Thoracic aorta (tissue), 2 donors: ENCODE results near the gene MID1. TPM values are rescaled to one million over a fixed set of nuclear protein-coding genes. Genes with fewer than 3 reads are reported as not detected.
A peak's percentile ranks its signal among the peaks of the same experiment; 100 is the strongest.

Experiments
- ATAC-seq: fragments of 150-250 bp; one replicate; pipeline ENCODE4 v1.8.0; 2017; ENCODE audit warnings: low read depth; ENCODE audit not compliant: insufficient number of reproducible peaks, low FRiP score
- DNase-seq: peaks from one replicate; pipeline ENCODE4 v3.0.0-alpha.2; 2020; ENCODE audit warnings: low spot score
- H3K27ac ChIP-seq, 2 donors: fragments of 200-600 bp; sonication (generic); 1 replicate in 1 of 2; 2 replicates in 1 of 2; pipeline ENCODE4 v1.5.1; 2016; ENCODE audit warnings: mild to moderate bottlenecking in 2 of 2, moderate library complexity in 2 of 2
- H3K27me3 ChIP-seq: fragments of 200-600 bp; sonication (generic); replicated peaks from 2 replicates; pipeline ENCODE4 v1.6.0; 2016; ENCODE audit warnings: mild to moderate bottlenecking; ENCODE audit not compliant: insufficient read depth
- H3K36me3 ChIP-seq: fragments of 200-600 bp; sonication (generic); one replicate; pipeline ENCODE4 v1.5.1; 2016
- H3K4me1 ChIP-seq, 2 donors: fragments of 200-600 bp; sonication (generic); 1 replicate in 1 of 2; 2 replicates in 1 of 2; pipeline versions ENCODE4 v1.5.1 to v1.6.0; 2016; ENCODE audit warnings: low read depth in 2 of 2, mild to moderate bottlenecking in 1 of 2; ENCODE audit not compliant: control insufficient read depth in 1 of 2
- H3K4me3 ChIP-seq: fragments of 200-600 bp; sonication (generic); 2 replicates; pipeline ENCODE4 v1.5.1; 2016; ENCODE audit warnings: mild to moderate bottlenecking
- H3K9me3 ChIP-seq: fragments of 200-600 bp; sonication (generic); 2 replicates; pipeline ENCODE4 v1.5.1; 2016
- total RNA-seq, 2 donors: library from RNA; depleted of rRNA; stranded (reverse); fragments of >200 nt; gene quantifications; one replicate each; pipeline versions ENCODE4 v1.1.0 to v1.2.3, GENCODE V29; 2016
- TF ChIP-seq, protein P1 (sequence below): fragments of 200-600 bp; sonication (generic); IDR thresholded peaks from one replicate; pipeline ENCODE4 v1.5.1; 2019; ENCODE audit warnings: antibody characterized with exemption

Gene MID1
- total RNA-seq, 2 donors from 2014 or later, result 37.0 to 37.7 TPM

GRCh38 chrX:10636851-10637250 is 16.5 kb upstream of the MID1 start:
- no peaks in the 10 kb centered on the region for H3K9me3 ChIP-seq
- peaks cover 0 to 24% of the 10 kb centered on the region in 2 donors for H3K4me1 ChIP-seq
- no peak overlapping the region for H3K4me3 ChIP-seq
- TF ChIP-seq, protein P1, sequence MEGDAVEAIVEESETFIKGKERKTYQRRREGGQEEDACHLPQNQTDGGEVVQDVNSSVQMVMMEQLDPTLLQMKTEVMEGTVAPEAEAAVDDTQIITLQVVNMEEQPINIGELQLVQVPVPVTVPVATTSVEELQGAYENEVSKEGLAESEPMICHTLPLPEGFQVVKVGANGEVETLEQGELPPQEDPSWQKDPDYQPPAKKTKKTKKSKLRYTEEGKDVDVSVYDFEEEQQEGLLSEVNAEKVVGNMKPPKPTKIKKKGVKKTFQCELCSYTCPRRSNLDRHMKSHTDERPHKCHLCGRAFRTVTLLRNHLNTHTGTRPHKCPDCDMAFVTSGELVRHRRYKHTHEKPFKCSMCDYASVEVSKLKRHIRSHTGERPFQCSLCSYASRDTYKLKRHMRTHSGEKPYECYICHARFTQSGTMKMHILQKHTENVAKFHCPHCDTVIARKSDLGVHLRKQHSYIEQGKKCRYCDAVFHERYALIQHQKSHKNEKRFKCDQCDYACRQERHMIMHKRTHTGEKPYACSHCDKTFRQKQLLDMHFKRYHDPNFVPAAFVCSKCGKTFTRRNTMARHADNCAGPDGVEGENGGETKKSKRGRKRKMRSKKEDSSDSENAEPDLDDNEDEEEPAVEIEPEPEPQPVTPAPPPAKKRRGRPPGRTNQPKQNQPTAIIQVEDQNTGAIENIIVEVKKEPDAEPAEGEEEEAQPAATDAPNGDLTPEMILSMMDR, result no peak
- H3K27ac ChIP-seq, result no peak overlapping the region
- ATAC-seq (no peak), DNase-seq (no peak)
- H3K36me3 ChIP-seq, result no peaks in the 10 kb centered on the region
- H3K27me3 ChIP-seq, result no peaks in the 10 kb centered on the region

DNA sequence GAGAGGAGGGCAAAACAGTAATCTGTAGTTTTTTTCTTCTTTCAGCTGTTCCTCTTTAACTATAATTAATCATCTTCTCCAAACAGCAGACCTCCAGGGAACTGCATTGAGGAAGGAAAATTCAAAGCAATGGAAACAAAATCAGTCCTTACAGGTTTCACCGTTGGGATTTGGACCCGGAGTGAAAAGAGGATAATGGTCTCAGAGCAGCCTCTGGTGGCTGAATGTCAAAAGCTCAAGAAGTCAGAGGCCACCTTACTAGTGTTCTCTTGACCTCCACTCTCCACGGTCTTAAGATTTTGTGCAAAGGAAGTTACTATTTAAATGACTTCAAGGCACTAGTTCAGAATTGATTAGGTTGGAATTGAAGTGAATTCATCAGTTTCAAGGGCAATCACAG is 16.0 kb upstream of the MID1 start:
- Histone ChIP-seq H3K27me3 (no peaks in the 10 kb centered on the region), H3K9me3 (no peaks in the 10 kb centered on the region), H3K27ac (peak overlapping the region in 1 of 2 donors; percentile 49), H3K4me1 (peaks cover 0 to 24% of the 10 kb centered on the region in 2 donors), H3K4me3 (peak overlapping the region; percentile 29), H3K36me3 (no peaks in the 10 kb centered on the region)
- ATAC-seq (no peak), DNase-seq (no peak)
- TF ChIP-seq, protein P1, result peak; percentile 43

DNA sequence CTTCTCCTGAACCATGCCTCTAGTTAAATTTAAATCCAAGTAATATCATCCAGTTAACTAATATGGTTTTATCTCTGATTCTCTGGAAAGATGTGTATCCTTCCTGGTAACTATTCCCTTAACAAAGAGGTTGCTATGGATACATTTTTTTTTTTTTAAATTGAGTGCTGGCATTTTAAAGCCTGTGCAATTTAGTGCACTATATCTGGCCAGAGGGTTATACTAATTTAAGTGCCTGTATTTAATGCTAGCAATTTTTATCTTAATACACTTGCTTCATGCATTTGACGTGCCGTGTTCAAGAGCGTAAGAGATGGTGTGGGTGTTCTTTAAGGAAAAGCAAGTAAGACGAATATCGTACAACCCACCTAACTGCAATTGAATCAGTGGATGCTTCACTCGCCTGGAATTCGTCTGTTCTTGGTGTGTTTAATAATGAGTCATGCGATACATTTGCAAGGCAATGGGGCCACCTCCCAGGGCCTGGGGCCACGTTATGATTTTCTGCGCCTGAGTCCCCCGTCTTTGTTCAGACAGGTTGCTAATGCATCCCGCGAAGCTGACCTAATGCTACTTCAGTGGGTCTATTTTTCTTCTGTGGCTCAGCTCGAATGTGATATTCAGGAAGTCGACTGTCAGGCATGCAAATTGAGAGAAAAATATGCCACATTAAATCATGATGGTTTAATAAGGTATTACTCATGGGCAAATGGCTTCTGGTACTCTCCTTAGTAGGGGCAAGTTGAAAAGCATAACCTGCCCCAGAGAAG is 14.2 kb upstream of the MID1 start:
- TF ChIP-seq, protein P1, result no peak
- no peak for ATAC-seq

GRCh38 chrX:10633722-10634121 is 13.3 kb upstream of the MID1 start:
- no peak overlapping the region for H3K4me3 ChIP-seq
- no peaks in the 10 kb centered on the region for H3K36me3 ChIP-seq
- no peaks in the 10 kb centered on the region for H3K9me3 ChIP-seq
- DNase-seq, result peak; percentile 21
- H3K27me3 ChIP-seq, result no peaks in the 10 kb centered on the region
- H3K4me1 ChIP-seq, result peaks cover 0 to 24% of the 10 kb centered on the region in 2 donors
- H3K27ac ChIP-seq, result peak overlapping the region; percentile 34 to 50
- ATAC-seq, result no peak
- TF ChIP-seq, protein P1, result no peak

More for the DNA sequence above, 14.2 kb upstream of the MID1 start:
- H3K27ac ChIP-seq, result peak overlapping the region; percentile 17 to 34
- DNase-seq, result no peak
- no peaks in the 10 kb centered on the region for H3K9me3 ChIP-seq
- peaks cover 0 to 24% of the 10 kb centered on the region in 2 donors for H3K4me1 ChIP-seq
- no peaks in the 10 kb centered on the region for H3K36me3 ChIP-seq
- H3K27me3 ChIP-seq, result no peaks in the 10 kb centered on the region
- no peak overlapping the region for H3K4me3 ChIP-seq

DNA sequence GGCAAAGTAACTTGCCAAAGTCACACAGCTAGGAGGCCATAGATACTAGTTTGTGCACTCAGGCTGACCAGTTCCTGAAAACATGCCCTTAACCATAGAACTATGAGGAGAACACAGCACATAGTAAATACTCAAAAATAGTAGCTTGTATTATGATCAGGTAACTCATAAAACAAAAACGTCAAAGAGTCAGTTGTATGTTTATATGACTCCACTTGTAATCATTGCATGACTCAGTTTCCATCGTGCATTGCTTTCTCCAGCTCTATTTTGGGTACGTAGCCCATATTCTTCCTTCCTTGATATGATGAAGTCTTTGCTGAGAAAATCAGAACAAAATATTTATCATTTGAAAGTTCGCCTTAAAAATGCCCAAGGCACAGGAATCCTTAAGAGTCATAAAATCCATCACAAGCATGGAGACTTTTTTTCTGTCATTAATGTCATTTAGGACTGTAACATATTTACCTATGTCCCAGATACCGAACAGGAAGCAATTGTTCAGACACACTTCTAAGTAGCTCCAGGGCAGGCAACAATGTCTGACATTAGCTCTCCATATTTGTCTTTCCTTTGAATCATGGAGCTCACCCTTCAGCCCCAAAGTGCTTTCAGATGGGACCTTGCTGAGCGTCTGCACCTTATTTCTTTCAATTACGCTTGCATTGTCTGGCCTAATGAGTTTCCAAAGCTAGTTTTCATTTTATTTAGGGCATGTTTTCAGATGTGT is 11.2 kb upstream of the MID1 start:
- ATAC-seq (no peak), DNase-seq (no peak)
- TF ChIP-seq, protein P1, result no peak
- H3K4me3 ChIP-seq, result no peak overlapping the region
- H3K9me3 ChIP-seq, result no peaks in the 10 kb centered on the region
- H3K27ac ChIP-seq, result no peak overlapping the region
- H3K4me1 ChIP-seq, result peaks cover 0 to 24% of the 10 kb centered on the region in 2 donors
- H3K36me3 ChIP-seq, result no peaks in the 10 kb centered on the region
- no peaks in the 10 kb centered on the region for H3K27me3 ChIP-seq
